ENCODE data around the gene ARF4.
"Not testable (repeated sequence)": the region's sequence is repeated elsewhere in the genome, so short reads cannot be mapped to it uniquely, and the experiment has no call there.

The ARF4 gene

DNA sequence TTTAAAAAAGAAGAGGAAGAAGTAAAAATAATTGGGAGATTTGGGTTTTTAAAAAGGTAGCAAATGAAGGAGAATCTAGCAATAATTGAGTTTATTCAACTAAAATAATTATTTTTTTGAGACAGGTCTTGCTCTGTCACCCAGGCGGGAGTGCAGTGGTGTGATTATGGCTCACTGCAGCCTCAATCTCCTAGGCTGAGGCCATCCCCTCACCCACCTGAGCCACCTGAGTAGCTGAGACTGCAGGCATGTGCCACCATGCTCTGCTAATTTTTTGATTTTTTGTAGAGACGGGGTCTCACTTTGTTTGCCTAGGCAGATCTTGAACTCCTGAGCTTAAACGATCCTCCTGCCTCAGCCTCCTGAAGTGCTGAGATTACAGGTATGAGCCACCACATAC lies 27.7 kb upstream of the ARF4 start:
- Mint-ChIP-seq H3K27ac (no peak overlapping the region), H3K27me3 (ENCODE audit: low read depth) (no peaks in the 10 kb centered on the region), H3K9me3 (no peaks in the 10 kb centered on the region), H3K4me3 (no peak overlapping the region), H3K4me1 (no peaks in the 10 kb centered on the region), H3K36me3 (ENCODE audit: low read depth) (peaks cover 54% of the 10 kb centered on the region)
- TF ChIP-seq, protein P1, sequence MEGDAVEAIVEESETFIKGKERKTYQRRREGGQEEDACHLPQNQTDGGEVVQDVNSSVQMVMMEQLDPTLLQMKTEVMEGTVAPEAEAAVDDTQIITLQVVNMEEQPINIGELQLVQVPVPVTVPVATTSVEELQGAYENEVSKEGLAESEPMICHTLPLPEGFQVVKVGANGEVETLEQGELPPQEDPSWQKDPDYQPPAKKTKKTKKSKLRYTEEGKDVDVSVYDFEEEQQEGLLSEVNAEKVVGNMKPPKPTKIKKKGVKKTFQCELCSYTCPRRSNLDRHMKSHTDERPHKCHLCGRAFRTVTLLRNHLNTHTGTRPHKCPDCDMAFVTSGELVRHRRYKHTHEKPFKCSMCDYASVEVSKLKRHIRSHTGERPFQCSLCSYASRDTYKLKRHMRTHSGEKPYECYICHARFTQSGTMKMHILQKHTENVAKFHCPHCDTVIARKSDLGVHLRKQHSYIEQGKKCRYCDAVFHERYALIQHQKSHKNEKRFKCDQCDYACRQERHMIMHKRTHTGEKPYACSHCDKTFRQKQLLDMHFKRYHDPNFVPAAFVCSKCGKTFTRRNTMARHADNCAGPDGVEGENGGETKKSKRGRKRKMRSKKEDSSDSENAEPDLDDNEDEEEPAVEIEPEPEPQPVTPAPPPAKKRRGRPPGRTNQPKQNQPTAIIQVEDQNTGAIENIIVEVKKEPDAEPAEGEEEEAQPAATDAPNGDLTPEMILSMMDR (IDR thresholded peaks at IDR 0.05; ENCODE audit: unreplicated experiment in 3 of 3), result no peak

- peaks cover 47% of the 10 kb centered on the region for H3K36me3 Mint-ChIP-seq (ENCODE audit: low read depth)
- H3K27ac Mint-ChIP-seq, result no peak overlapping the region
- no peak overlapping the region for H3K4me3 Mint-ChIP-seq
- no peaks in the 10 kb centered on the region for H3K9me3 Mint-ChIP-seq
- H3K4me1 Mint-ChIP-seq, result no peaks in the 10 kb centered on the region
- H3K27me3 Mint-ChIP-seq (ENCODE audit: low read depth), result no peaks in the 10 kb centered on the region
- TF ChIP-seq, protein P1 (IDR thresholded peaks at IDR 0.05; ENCODE audit: unreplicated experiment in 3 of 3), result no peak
These were observed 25.2 kb upstream of the ARF4 start for GRCh38 chr3:57622362-57622761.

DNA sequence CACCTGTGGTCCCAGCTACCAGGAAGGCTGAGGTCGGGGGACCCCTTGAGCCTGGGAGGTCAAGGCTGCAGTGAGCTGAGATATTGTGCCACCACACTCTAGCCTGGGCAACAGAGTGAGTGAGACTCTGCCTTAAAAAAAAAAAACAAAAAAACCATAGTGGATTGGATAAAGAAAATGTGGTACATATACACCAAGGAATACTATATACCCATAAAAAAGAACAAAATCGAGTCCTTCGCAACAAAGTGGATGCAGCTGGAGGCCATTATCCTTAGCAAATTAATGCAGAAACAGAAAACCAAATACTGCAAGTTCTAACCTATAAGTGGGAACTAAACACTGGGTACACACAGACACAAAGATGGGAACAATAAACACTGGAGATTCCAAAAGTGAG lies 20.6 kb upstream of the ARF4 start:
- Mint-ChIP-seq H3K9me3 (no peaks in the 10 kb centered on the region), H3K4me3 (no peak overlapping the region), H3K27ac (no peak overlapping the region), H3K4me1 (no peaks in the 10 kb centered on the region), H3K36me3 (ENCODE audit: low read depth) (peaks cover 22% of the 10 kb centered on the region), H3K27me3 (ENCODE audit: low read depth) (no peaks in the 10 kb centered on the region)
- TF ChIP-seq, protein P1 (IDR thresholded peaks at IDR 0.05; ENCODE audit: unreplicated experiment in 3 of 3), result no peak

- no peak overlapping the region for H3K4me3 Mint-ChIP-seq
- H3K27me3 Mint-ChIP-seq (ENCODE audit: low read depth), result no peaks in the 10 kb centered on the region
- H3K36me3 Mint-ChIP-seq (ENCODE audit: low read depth), result peaks cover 23% of the 10 kb centered on the region
These were observed 19.1 kb upstream of the ARF4 start for GRCh38 chr3:57616233-57616632.

GRCh38 chr3:57611870-57612269 lies 14.7 kb upstream of the ARF4 start:
- H3K27ac Mint-ChIP-seq; H3K4me1 Mint-ChIP-seq; H3K27me3 Mint-ChIP-seq (ENCODE audit: low read depth); H3K4me3 Mint-ChIP-seq: not testable (repeated sequence)
- peaks cover 46% of the 10 kb centered on the region for H3K36me3 Mint-ChIP-seq (ENCODE audit: low read depth)
- H3K9me3 Mint-ChIP-seq, result peaks cover 27% of the 10 kb centered on the region

More at GRCh38 chr3:57616233-57616632, 19.1 kb upstream of the ARF4 start:
- Mint-ChIP-seq H3K4me1 (no peaks in the 10 kb centered on the region), H3K27ac (no peak overlapping the region), H3K9me3 (peaks cover 4% of the 10 kb centered on the region)
- TF ChIP-seq, protein P1 (IDR thresholded peaks at IDR 0.05; ENCODE audit: unreplicated experiment in 3 of 3), result no peak

- H3K27ac Mint-ChIP-seq, result no peak overlapping the region
- no peak overlapping the region for H3K4me3 Mint-ChIP-seq
- TF ChIP-seq, protein P1 (IDR thresholded peaks at IDR 0.05; ENCODE audit: unreplicated experiment in 3 of 3), result no peak
- H3K9me3 Mint-ChIP-seq, result peaks cover 38% of the 10 kb centered on the region
- peaks cover 58% of the 10 kb centered on the region for H3K36me3 Mint-ChIP-seq (ENCODE audit: low read depth)
- no peaks in the 10 kb centered on the region for H3K27me3 Mint-ChIP-seq (ENCODE audit: low read depth)
- no peaks in the 10 kb centered on the region for H3K4me1 Mint-ChIP-seq
These were observed 8.5 kb upstream of the ARF4 start for GRCh38 chr3:57605683-57606082.
